ENCODE measurements around the gene EML6.

DNA sequence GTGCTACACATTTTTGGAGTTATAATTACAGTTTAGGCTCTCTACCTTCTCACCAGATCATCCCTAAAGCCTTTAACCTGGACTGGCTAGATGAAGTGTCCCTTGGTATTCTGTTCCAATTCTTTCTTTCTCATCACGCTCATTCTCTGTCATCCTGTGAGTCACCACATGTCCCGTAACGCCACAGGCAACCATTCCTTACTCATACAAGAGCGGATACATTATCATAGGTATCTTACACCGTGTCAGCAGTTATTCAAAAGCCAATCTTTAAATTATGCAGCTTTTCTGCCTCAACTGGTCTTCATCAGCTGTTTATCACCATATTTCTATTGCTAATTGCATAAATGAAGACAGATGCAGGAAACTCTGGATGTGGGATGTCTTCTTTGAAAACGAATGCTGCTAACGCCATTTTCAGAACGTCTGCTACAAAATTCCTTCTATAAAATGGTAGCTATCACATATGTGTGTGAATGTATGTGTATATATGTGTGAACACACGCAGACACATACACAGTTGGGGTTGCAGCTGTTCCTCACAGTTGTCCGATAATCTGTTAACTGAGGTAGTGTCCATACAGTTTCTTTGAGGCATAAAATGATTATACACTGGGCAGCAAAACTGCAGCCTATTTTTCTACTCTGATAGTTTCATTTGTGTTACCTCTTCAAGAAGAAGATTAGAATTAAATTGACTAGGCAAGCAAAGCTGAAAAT lies 47.9 kb downstream of the EML6 start:
- TF ChIP-seq CTCF (IDR thresholded peaks at IDR 0.05) (no peak), EP300 (IDR thresholded peaks at IDR 0.05) (no peak)

Data from upper lobe of left lung (tissue), 4 donors.